ENCODE results near the gene TSSC4.

- TF ChIP-seq L3MBTL2 (conservative IDR thresholded peaks at IDR 0.05) = no peak
- no peak for TF ChIP-seq NFRKB (IDR thresholded peaks at IDR 0.05)
- TF ChIP-seq, protein P1, sequence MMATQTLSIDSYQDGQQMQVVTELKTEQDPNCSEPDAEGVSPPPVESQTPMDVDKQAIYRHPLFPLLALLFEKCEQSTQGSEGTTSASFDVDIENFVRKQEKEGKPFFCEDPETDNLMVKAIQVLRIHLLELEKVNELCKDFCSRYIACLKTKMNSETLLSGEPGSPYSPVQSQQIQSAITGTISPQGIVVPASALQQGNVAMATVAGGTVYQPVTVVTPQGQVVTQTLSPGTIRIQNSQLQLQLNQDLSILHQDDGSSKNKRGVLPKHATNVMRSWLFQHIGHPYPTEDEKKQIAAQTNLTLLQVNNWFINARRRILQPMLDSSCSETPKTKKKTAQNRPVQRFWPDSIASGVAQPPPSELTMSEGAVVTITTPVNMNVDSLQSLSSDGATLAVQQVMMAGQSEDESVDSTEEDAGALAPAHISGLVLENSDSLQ (IDR thresholded peaks at IDR 0.05) = no peak
- TF ChIP-seq LEF1 (IDR thresholded peaks at IDR 0.05; ENCODE audit: borderline replicate concordance) = no peak
- TF ChIP-seq ARNT (IDR thresholded peaks at IDR 0.05) = no peak
- TF ChIP-seq FOXK2 (IDR thresholded peaks at IDR 0.05) = no peak
- no peak for TF ChIP-seq ZNF384 (IDR thresholded peaks at IDR 0.05)
- no peak for TF ChIP-seq SUZ12 (IDR thresholded peaks at IDR 0.05)
- no peak for TF ChIP-seq ELF4 (IDR thresholded peaks at IDR 0.05)
- no peak for TF ChIP-seq BHLHE40 (IDR thresholded peaks at IDR 0.05; ENCODE audit: borderline replicate concordance)
- TF ChIP-seq SP1 (IDR thresholded peaks at IDR 0.05) = no peak
- no peak for TF ChIP-seq CTBP1 (IDR thresholded peaks at IDR 0.05; ENCODE audit: borderline replicate concordance)
- TF ChIP-seq TARDBP (IDR thresholded peaks at IDR 0.05) = no peak
- no peak for TF ChIP-seq FOXA1 (IDR thresholded peaks at IDR 0.05)
Observed at GRCh38 chr11:2434506-2435255, 34.1 kb downstream of the TSSC4 start.

All from HEK293T (cell line).